Panc1 (cell line): Measurements from ENCODE around the gene PDE4B. TPM values are rescaled to one million over a fixed set of nuclear protein-coding genes. Genes with fewer than 3 reads are reported as not detected.

Experiments used
- ATAC-seq: fragments of 200-7000 bp; cut with Tn5 transposase; 2 replicates; pipeline ENCODE4 v1.9.1; 2020; ENCODE audit warnings: mild to moderate bottlenecking, moderate library complexity
- BruUV-seq: library from RNA; stranded (reverse); fragments of 400-500 nt; replicated peaks from 2 replicates; lab custom pipeline; 2021; lab: Mats Ljungman, UMichigan
- CTCF ChIA-PET: fragments of 300-600 bp; sonication (Branson Sonifier 250); formaldehyde crosslinking; loops from one replicate; lab custom pipeline; 2022; ENCODE audit warnings: antibody characterized with exemption; lab: Charles Lee
- POLR2A ChIA-PET: fragments of 300-600 bp; sonication (Branson Sonifier 250); formaldehyde crosslinking; loops from one replicate; lab custom pipeline; 2022; ENCODE audit warnings: antibody characterized with exemption; lab: Charles Lee
- DNase-seq: peaks from one replicate; pipeline ENCODE4 v3.0.0-alpha.2; 2010; ENCODE audit warnings: low read depth, low spot score
- H3K27ac ChIP-seq: 2 replicates; pipeline ENCODE4 v1.5.1; 2011; ENCODE audit warnings: mild to moderate bottlenecking, low read length, inconsistent platforms
- H3K27me3 ChIP-seq: fragments of 200-500 bp; sonication (Bioruptor generic); 2 replicates; pipeline ENCODE4 v1.6.0; 2014; ENCODE audit warnings: low read length, inconsistent platforms; ENCODE audit not compliant: control insufficient read depth, insufficient read depth
- H3K36me3 ChIP-seq: fragments of 200-500 bp; sonication (Bioruptor generic); 2 replicates; pipeline ENCODE4 v1.5.1; 2014; ENCODE audit warnings: inconsistent platforms, mild to moderate bottlenecking, low read length, moderate library complexity; ENCODE audit not compliant: control insufficient read depth, insufficient read depth
- H3K4me1 ChIP-seq: 2 replicates; pipeline ENCODE4 v1.5.1; 2011; ENCODE audit warnings: inconsistent platforms, mild to moderate bottlenecking, low read length, moderate library complexity; ENCODE audit not compliant: control insufficient read depth, insufficient read depth
- H3K4me3 ChIP-seq, 2 experiments: 2 replicates each; pipeline ENCODE4 v1.5.1; 2011 to 2012; ENCODE audit warnings: low read depth in 2 of 2, low read length in 2 of 2, mild to moderate bottlenecking in 2 of 2, inconsistent platforms in 1 of 2, moderate library complexity in 1 of 2
- H3K9me3 ChIP-seq: fragments of 200-500 bp; sonication (Bioruptor generic); 2 replicates; pipeline ENCODE4 v1.5.1; 2014; ENCODE audit warnings: low read depth, mild to moderate bottlenecking, inconsistent platforms, low read length, moderate library complexity; ENCODE audit not compliant: control insufficient read depth, insufficient read depth
- CTCF ChIP-seq: fragments of 450-650 bp; IDR thresholded peaks from 2 replicates; pipeline ENCODE4 v1.5.1; 2017; ENCODE audit warnings: mild to moderate bottlenecking
- POLR2AphosphoS5 ChIP-seq: IDR thresholded peaks from 2 replicates; pipeline ENCODE4 v1.6.1; 2012; ENCODE audit warnings: mild to moderate bottlenecking, low read depth, low read length, moderate library complexity
- REST ChIP-seq, 2 experiments: IDR thresholded peaks; 2 replicates each; pipeline ENCODE4 v1.6.1; 2011 to 2012; ENCODE audit warnings: low read depth in 2 of 2, control low read depth in 1 of 2, low read length in 1 of 2, mild to moderate bottlenecking in 1 of 2, moderate library complexity in 1 of 2; ENCODE audit not compliant: insufficient read depth in 1 of 2
- SIN3A ChIP-seq: IDR thresholded peaks from 2 replicates; pipeline ENCODE4 v1.6.1; 2012; ENCODE audit warnings: low read depth, mild to moderate bottlenecking, low read length, moderate library complexity, borderline replicate concordance; ENCODE audit not compliant: insufficient read depth
- TCF7L2 ChIP-seq: IDR thresholded peaks from 2 replicates; pipeline ENCODE4 v1.6.1; 2011; ENCODE audit warnings: mild to moderate bottlenecking, low read depth, low read length, inconsistent platforms
- in situ Hi-C: cut with HindIII; loops from 2 replicates; pipeline ENCODE4 v1.10.0; 2016; ENCODE audit warnings: low sequenced_read_pairs, low pct_unique_long_range_greater_than_20kb
- intact Hi-C: fragments of 100-400 bp; cut with micrococcal nuclease; formaldehyde crosslinking; loops from one replicate; pipeline ENCODE4 v1.10.0; 2022; ENCODE audit not compliant: unreplicated experiment
- total RNA-seq: library from RNA; stranded (reverse); gene quantifications from one replicate; pipeline ENCODE4 v1.2.1, GENCODE V29; 2021; ENCODE audit not compliant: unreplicated experiment

PDE4B gene
- total RNA-seq, 1 experiment from 2014 or later, result 0.26 TPM

- no TSS peak for BruUV-seq
- Histone ChIP-seq H3K4me3 (no peak overlapping the region), H3K27me3 (no peaks in the 10 kb centered on the region), H3K27ac (no peak overlapping the region), H3K36me3 (no peaks in the 10 kb centered on the region), H3K9me3 (no peaks in the 10 kb centered on the region), H3K4me1 (no peaks in the 10 kb centered on the region)
- in situ Hi-C loops, result no loop called here
- ChIA-PET POLR2A (no interaction called here), CTCF (no interaction called here)
- intact Hi-C loops, result no loop called here
- TF ChIP-seq REST (IDR thresholded peaks at IDR 0.05; ENCODE audit: insufficient read depth in 1 of 2, low read depth in 2 of 2, low read length in 1 of 2) (no peak), CTCF (no peak), POLR2AphosphoS5 (no peak), TCF7L2 (no peak), SIN3A (no peak)
- DNase-seq (no peak), ATAC-seq (no peak)
These were observed 510.1 kb downstream of the PDE4B start for GRCh38 chr1:66302815-66303214.

- Histone ChIP-seq H3K4me3 (no peak overlapping the region), H3K27me3 (no peaks in the 10 kb centered on the region), H3K4me1 (no peaks in the 10 kb centered on the region), H3K27ac (no peak overlapping the region), H3K36me3 (no peaks in the 10 kb centered on the region), H3K9me3 (no peaks in the 10 kb centered on the region)
- ATAC-seq, result no peak
- in situ Hi-C loops, result no loop called here
- intact Hi-C loops, result no loop called here
- no peak for DNase-seq
- TF ChIP-seq TCF7L2, result no peak
- TF ChIP-seq CTCF, result no peak
- no peak for TF ChIP-seq POLR2AphosphoS5
- TF ChIP-seq REST (IDR thresholded peaks at IDR 0.05; ENCODE audit: insufficient read depth in 1 of 2, low read depth in 2 of 2, low read length in 1 of 2), result no peak
- no peak for TF ChIP-seq SIN3A
- CTCF ChIA-PET, result no interaction called here
- POLR2A ChIA-PET, result no interaction called here
- no TSS peak for BruUV-seq
These were observed 511.0 kb downstream of the PDE4B start for GRCh38 chr1:66303646-66304045.
